Esophagus muscularis mucosa (tissue), 4 donors: ENCODE measurements around the gene MASP1.

ENCODE experiments used
- EP300 ChIP-seq: sonication (generic); formaldehyde crosslinking; IDR thresholded peaks from one replicate; pipeline ENCODE4 v1.6.1; 2017; ENCODE audit warnings: antibody characterized with exemption
- POLR2A ChIP-seq: fragments of 450-650 bp; IDR thresholded peaks from one replicate; pipeline ENCODE4 v1.6.1; 2017; ENCODE audit warnings: antibody characterized with exemption, moderate library complexity, mild to moderate bottlenecking, low read depth
- POLR2AphosphoS5 ChIP-seq, 2 donors: sonication (generic); formaldehyde crosslinking; IDR thresholded peaks; one replicate each; pipeline ENCODE4 v1.6.1; 2017; ENCODE audit warnings: antibody characterized with exemption in 2 of 2
- TF ChIP-seq, protein P1 (sequence below), 3 experiments: fragments of 200-600 bp in 2 of 3; fragments of 450-650 bp in 1 of 3; sonication (generic) in 2 of 3; IDR thresholded peaks; one replicate each; pipeline ENCODE4 v1.5.1; 2017 to 2019; ENCODE audit warnings: antibody characterized with exemption in 3 of 3, mild to moderate bottlenecking in 2 of 3, moderate library complexity in 1 of 3

DNA sequence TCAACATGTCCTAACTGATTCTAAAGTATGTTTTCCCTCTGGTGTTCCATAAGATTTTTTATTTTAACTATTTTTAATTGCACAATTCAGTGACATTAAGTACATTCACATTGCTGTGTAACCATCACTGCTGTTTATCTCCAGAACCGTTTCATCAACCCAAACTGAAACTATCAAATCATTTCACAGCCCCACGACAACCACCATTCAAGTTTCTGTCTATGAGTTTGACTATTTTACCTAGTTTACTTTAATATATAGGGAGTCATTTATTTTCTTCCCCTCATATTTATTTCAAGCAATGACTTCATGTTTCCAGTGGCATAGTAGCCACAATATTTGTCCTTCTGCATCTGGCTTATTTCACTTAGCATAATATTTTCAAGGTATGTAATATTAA lies 85.9 kb downstream of the MASP1 start:
- TF ChIP-seq EP300 (no peak), POLR2AphosphoS5 (IDR thresholded peaks at IDR 0.05) (no peak), POLR2A (no peak)
- TF ChIP-seq, protein P1, sequence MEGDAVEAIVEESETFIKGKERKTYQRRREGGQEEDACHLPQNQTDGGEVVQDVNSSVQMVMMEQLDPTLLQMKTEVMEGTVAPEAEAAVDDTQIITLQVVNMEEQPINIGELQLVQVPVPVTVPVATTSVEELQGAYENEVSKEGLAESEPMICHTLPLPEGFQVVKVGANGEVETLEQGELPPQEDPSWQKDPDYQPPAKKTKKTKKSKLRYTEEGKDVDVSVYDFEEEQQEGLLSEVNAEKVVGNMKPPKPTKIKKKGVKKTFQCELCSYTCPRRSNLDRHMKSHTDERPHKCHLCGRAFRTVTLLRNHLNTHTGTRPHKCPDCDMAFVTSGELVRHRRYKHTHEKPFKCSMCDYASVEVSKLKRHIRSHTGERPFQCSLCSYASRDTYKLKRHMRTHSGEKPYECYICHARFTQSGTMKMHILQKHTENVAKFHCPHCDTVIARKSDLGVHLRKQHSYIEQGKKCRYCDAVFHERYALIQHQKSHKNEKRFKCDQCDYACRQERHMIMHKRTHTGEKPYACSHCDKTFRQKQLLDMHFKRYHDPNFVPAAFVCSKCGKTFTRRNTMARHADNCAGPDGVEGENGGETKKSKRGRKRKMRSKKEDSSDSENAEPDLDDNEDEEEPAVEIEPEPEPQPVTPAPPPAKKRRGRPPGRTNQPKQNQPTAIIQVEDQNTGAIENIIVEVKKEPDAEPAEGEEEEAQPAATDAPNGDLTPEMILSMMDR (IDR thresholded peaks at IDR 0.05) = no peak
